T follicular helper cell (primary cell): ENCODE data around the gene ACTR3C.
"Not testable (repeated sequence)": the region's sequence is repeated elsewhere in the genome, so short reads cannot be mapped to it uniquely, and the experiment has no call there.

Experiments used
- DNase-seq: peaks from one replicate; pipeline ENCODE4 v3.0.0-alpha.2; 2020; ENCODE audit warnings: low read depth

The ACTR3C gene

GRCh38 chr7:150202894-150203293 lies 120.5 kb downstream of the ACTR3C start:
- DNase-seq = not testable (repeated sequence)
